GM12872 (cell line): Measurements from ENCODE around the gene CCDC24.
A peak's percentile ranks its signal among the peaks of the same experiment; 100 is the strongest.

Source experiments
- TF ChIP-seq, protein P1 (sequence below): IDR thresholded peaks from 3 replicates; pipeline ENCODE4 v1.5.1; 2011; ENCODE audit warnings: low read depth, mild to moderate bottlenecking, low read length, moderate library complexity; ENCODE audit not compliant: insufficient read depth

Gene CCDC24

DNA sequence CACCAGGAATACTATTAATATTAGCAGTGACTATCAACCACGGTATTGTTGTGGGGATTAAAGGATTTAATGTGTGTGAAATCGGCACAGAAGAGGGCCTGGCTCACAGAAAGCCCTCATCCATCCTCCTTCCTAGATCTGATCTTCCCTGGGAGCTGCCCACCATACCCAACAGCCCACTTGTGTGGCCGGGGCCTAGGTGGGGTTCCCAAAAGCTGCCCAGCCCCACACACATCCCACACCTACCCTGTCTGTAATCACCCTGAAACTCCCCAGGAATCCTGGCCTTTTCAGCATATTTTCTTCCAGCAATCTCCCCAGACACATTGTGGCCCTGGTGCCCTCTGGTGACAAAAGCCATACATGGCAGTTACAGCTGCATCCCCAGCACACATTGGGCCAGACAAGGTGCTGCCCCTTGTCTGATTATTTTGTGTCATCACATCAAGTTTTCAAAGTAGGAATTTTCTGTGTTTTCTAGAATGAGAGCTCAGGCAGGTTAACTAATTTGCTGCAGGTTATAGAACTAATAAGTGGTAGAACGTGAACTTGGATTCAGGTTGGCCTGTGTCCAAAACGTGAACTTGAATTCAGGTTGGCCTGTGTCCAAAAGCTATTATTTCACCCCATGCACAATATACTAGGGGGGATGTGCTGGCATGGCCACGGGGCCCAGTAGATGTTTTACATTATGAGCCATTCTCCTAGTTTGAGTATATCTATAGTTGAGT lies 45.2 kb downstream of the CCDC24 start:
- TF ChIP-seq, protein P1, sequence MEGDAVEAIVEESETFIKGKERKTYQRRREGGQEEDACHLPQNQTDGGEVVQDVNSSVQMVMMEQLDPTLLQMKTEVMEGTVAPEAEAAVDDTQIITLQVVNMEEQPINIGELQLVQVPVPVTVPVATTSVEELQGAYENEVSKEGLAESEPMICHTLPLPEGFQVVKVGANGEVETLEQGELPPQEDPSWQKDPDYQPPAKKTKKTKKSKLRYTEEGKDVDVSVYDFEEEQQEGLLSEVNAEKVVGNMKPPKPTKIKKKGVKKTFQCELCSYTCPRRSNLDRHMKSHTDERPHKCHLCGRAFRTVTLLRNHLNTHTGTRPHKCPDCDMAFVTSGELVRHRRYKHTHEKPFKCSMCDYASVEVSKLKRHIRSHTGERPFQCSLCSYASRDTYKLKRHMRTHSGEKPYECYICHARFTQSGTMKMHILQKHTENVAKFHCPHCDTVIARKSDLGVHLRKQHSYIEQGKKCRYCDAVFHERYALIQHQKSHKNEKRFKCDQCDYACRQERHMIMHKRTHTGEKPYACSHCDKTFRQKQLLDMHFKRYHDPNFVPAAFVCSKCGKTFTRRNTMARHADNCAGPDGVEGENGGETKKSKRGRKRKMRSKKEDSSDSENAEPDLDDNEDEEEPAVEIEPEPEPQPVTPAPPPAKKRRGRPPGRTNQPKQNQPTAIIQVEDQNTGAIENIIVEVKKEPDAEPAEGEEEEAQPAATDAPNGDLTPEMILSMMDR: peak; percentile 84

DNA sequence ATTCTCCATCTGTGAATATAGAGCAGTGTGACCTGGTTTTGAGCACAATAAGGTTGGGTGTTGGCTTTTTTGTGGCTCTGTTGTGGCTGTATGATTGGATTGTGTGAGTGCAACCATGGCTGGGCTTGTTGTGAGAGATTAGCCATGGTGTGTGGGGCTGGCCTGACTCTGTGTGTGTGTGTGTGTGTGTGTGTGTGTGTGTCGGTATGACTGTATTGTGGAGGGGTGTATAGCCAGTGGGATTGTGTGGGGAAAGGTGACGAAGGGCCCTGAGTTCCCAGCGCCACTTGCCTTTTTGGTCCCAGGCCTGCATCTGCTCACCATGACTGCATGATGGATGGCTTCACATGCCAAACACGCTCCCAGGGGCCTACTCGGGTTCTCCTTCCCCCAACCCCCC lies 45.8 kb downstream of the CCDC24 start:
- TF ChIP-seq, protein P1: no peak

DNA sequence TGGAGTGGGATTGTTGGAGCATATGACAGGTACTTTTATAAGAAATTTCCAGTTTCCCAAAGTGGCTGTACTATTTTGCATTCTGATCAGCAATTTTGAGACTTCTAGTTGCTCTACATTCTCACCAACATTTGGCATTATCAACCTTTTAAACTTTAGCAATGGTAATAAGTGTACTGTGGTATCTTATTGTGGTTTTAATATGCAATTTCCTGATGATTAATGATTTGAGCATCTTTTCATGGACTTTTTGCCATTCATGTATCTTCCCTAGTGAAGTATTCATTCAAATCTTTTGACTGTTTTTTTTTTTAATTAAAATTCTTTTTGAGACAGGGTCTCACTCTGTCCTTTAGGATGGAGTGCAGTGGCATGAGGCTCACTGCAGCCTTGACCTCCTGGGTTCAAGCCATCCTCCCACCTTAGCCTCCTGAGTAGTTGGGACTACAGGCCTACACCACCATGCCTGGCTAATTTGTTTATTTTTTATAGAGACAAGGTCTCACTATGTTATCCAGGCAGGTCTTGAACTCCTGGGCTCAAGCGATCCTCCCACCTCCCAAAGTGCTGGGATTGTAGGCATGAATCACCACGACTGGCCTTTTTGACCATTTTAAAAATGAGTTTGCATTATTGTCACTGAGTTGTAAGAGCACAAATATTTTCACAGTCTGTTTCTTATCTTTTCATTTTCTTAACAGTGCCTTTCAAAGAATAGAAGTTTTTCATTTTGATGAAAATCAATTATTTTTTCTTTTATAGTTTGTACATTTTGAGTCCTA lies 47.7 kb downstream of the CCDC24 start:
- TF ChIP-seq, protein P1: no peak

DNA sequence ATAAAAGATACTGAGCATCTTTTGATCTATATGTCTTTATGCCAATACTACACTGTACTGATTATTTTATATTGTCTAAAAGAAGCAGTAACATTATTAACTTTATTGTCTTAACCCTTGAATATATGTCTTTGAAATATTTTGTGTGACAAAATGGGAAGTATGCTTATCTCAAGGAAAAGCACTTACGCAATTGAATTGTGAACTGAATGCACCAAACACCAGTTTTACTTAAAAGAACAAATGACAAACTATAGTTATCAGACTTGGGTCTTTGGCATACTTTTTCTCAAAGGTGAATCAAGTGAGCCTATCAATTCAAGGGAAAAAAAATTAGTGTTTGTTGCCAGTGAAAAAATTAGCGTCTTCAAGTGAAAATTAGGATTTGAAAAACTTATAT lies 49.0 kb downstream of the CCDC24 start:
- TF ChIP-seq, protein P1: no peak

DNA sequence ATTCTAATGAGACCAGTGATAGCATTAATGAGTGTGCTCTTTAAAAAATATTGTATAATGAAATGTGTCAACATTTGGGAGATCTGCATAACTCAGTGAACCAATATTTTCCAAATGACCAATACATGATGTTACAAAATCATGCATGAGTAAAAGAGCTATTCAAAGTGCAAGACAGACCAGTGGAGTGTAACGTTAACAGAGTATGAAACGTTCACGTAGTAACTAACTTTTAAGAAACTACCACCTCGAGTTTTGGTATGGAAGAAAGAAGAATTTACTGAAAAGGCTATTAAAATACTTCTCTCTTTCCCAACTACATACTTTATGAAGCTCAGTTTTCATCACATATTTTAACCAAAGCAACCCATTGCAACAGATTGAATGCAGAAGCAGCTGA lies 49.4 kb downstream of the CCDC24 start:
- TF ChIP-seq, protein P1: no peak

DNA sequence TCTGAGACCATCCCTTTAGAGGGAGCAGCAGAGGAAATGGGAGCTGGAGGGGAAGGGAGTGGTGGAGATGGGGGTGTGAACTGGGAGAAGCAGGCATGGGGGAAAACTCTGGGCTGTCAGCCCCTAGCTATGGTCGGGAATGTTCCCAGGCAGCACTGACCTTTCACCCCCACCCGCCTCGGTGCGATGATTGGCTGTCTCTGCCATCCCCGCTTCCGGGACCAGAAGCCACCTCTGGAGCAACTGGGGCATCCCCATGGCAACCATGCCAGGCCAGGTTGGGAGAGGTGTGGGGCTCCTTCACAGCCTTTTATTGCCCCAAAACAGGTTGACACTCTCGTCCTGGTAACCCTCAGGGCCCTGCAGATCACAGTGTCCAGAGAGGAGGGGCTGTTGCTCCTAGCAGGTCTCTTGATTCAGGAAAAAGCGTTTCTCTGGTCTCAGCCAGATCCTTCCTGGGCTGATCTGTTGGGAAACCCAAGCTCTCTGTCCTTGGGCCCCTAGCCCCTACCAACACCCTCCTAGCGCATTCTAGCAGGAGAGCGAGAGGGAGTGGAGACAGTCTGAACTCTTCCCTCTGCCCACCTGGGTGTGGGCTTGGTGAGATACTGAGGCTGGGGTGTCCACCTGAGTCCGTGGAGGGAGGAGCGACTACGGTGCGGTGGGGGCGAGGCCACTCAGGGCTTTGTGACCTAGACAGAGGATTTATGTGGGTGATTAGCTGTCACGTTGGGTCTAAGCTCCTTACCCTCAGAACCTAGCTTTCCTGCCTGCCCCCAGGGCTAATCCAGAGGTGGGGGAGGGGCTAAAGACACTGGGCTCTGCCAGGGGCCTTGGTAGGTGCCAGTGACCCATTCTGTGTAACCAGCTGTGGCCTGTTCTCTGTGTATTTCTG lies 52.0 kb downstream of the CCDC24 start:
- TF ChIP-seq, protein P1: no peak
